Measurements from ENCODE around the gene ADAMTSL4.

- no peak for TF ChIP-seq POLR2AphosphoS5 (IDR thresholded peaks at IDR 0.05; ENCODE audit: low read depth, low read length)
- TF ChIP-seq CTCF (IDR thresholded peaks at IDR 0.05): no peak
- no peak for TF ChIP-seq SIN3A (IDR thresholded peaks at IDR 0.05; ENCODE audit: borderline replicate concordance, insufficient read depth, low read depth, low read length)
These were observed 7.0 kb downstream of the ADAMTSL4 start for GRCh38 chr1:150555971-150556865.

Measured in Panc1 (cell line).